Right atrium auricular region (tissue), 2 donors: ENCODE data around the gene EDAR. TPM values are rescaled to one million over a fixed set of nuclear protein-coding genes. Genes with fewer than 3 reads are reported as not detected.

Experiments used
- DNase-seq: peaks from one replicate; pipeline ENCODE4 v3.0.0-alpha.2; 2019; ENCODE audit warnings: low spot score
- H3K27ac ChIP-seq, 2 donors: fragments of 200-600 bp; sonication (generic); 1 replicate in 1 of 2; 2 replicates in 1 of 2; pipeline ENCODE4 v1.5.1; 2016 to 2019
- H3K27me3 ChIP-seq, 2 donors: fragments of 200-600 bp; sonication (generic); one replicate each; pipeline versions ENCODE4 v1.5.1 to v1.6.0; 2017 to 2019
- H3K36me3 ChIP-seq: fragments of 200-600 bp; sonication (generic); one replicate; pipeline ENCODE4 v1.5.1; 2016
- H3K4me1 ChIP-seq, 2 donors: fragments of 200-600 bp; sonication (generic); one replicate each; pipeline versions ENCODE4 v1.5.1 to v1.6.0; 2017 to 2019
- H3K4me3 ChIP-seq, 2 donors: fragments of 200-600 bp; sonication (generic); 1 replicate in 1 of 2; 2 replicates in 1 of 2; pipeline ENCODE4 v1.5.1; 2017 to 2019; ENCODE audit warnings: mild to moderate bottlenecking in 1 of 2, moderate library complexity in 1 of 2
- H3K9me3 ChIP-seq, 2 donors: fragments of 200-600 bp; sonication (generic); one replicate each; pipeline ENCODE4 v1.5.1; 2019
- CTCF ChIP-seq, 2 donors: fragments of 200-600 bp; sonication (generic); IDR thresholded peaks; one replicate each; pipeline ENCODE4 v1.5.1; 2019; ENCODE audit warnings: antibody characterized with exemption in 2 of 2
- total RNA-seq, 2 donors: library from RNA; depleted of rRNA; stranded (reverse); fragments of >200 nt; gene quantifications; one replicate each; pipeline ENCODE4 v1.1.0, GENCODE V29; 2016

The EDAR gene
- total RNA-seq, 2 donors from 2014 or later = not detected

- no peaks in the 10 kb centered on the region for H3K27me3 ChIP-seq
- no peak for TF ChIP-seq CTCF (IDR thresholded peaks at IDR 0.05)
- no peak overlapping the region for H3K4me3 ChIP-seq
- DNase-seq = no peak
- no peaks in the 10 kb centered on the region for H3K36me3 ChIP-seq
- H3K9me3 ChIP-seq = no peaks in the 10 kb centered on the region
- peaks cover 0 to 19% of the 10 kb centered on the region in 2 donors for H3K4me1 ChIP-seq
- H3K27ac ChIP-seq = no peak overlapping the region
These were observed 27.2 kb downstream of the EDAR start for GRCh38 chr2:108961796-108962195.

GRCh38 chr2:108960006-108960405 lies 29.0 kb downstream of the EDAR start:
- no peaks in the 10 kb centered on the region for H3K36me3 ChIP-seq
- no peak overlapping the region for H3K27ac ChIP-seq
- H3K27me3 ChIP-seq = no peaks in the 10 kb centered on the region
- no peak for DNase-seq
- H3K9me3 ChIP-seq = no peaks in the 10 kb centered on the region
- H3K4me3 ChIP-seq = no peak overlapping the region
- peaks cover 0 to 19% of the 10 kb centered on the region in 2 donors for H3K4me1 ChIP-seq
- TF ChIP-seq CTCF (IDR thresholded peaks at IDR 0.05) = no peak

- no peak overlapping the region for H3K27ac ChIP-seq
- no peak for TF ChIP-seq CTCF (IDR thresholded peaks at IDR 0.05)
- DNase-seq = no peak
- no peaks in the 10 kb centered on the region for H3K9me3 ChIP-seq
- no peaks in the 10 kb centered on the region for H3K36me3 ChIP-seq
- H3K4me1 ChIP-seq = peaks cover 0 to 19% of the 10 kb centered on the region in 2 donors
- no peak overlapping the region for H3K4me3 ChIP-seq
- H3K27me3 ChIP-seq = no peaks in the 10 kb centered on the region
These were observed 29.6 kb downstream of the EDAR start for GRCh38 chr2:108959401-108959800.

GRCh38 chr2:108958632-108959341 lies 30.2 kb downstream of the EDAR start:
- Histone ChIP-seq H3K27ac (no peak overlapping the region), H3K27me3 (no peaks in the 10 kb centered on the region), H3K4me3 (no peak overlapping the region), H3K9me3 (no peaks in the 10 kb centered on the region), H3K36me3 (no peaks in the 10 kb centered on the region), H3K4me1 (peaks cover 0 to 19% of the 10 kb centered on the region in 2 donors)
- no peak for DNase-seq
- no peak for TF ChIP-seq CTCF (IDR thresholded peaks at IDR 0.05)

- Histone ChIP-seq H3K27ac (no peak overlapping the region), H3K4me1 (peaks cover 0 to 19% of the 10 kb centered on the region in 2 donors), H3K27me3 (no peaks in the 10 kb centered on the region), H3K4me3 (no peak overlapping the region), H3K36me3 (no peaks in the 10 kb centered on the region), H3K9me3 (no peaks in the 10 kb centered on the region)
- DNase-seq = no peak
- no peak for TF ChIP-seq CTCF (IDR thresholded peaks at IDR 0.05)
These were observed 31.0 kb downstream of the EDAR start for GRCh38 chr2:108958002-108958401.

GRCh38 chr2:108956375-108956774 lies 32.6 kb downstream of the EDAR start:
- no peaks in the 10 kb centered on the region for H3K36me3 ChIP-seq
- H3K4me1 ChIP-seq = peaks cover 0 to 19% of the 10 kb centered on the region in 2 donors
- DNase-seq = no peak
- peaks cover 0 to 8% of the 10 kb centered on the region in 2 donors for H3K9me3 ChIP-seq
- H3K4me3 ChIP-seq = no peak overlapping the region
- H3K27ac ChIP-seq = no peak overlapping the region
- no peak for TF ChIP-seq CTCF (IDR thresholded peaks at IDR 0.05)
- no peaks in the 10 kb centered on the region for H3K27me3 ChIP-seq
